Kidney epithelial cell (primary cell): Measurements from ENCODE around the gene PRKAR2B. TPM values are rescaled to one million over a fixed set of nuclear protein-coding genes. Genes with fewer than 3 reads are reported as not detected.

Experiments
- DNase-seq: peaks from one replicate; pipeline ENCODE4 v3.0.0-alpha.2; 2010; ENCODE audit warnings: low read depth
- H3K27me3 ChIP-seq: 2 replicates; pipeline ENCODE4 v1.6.0; 2011; ENCODE audit warnings: low read length; ENCODE audit not compliant: control insufficient read depth, insufficient read depth
- H3K36me3 ChIP-seq: 2 replicates; pipeline ENCODE4 v1.5.1; 2011; ENCODE audit warnings: low read length; ENCODE audit not compliant: control insufficient read depth, insufficient read depth
- H3K4me3 ChIP-seq: 2 replicates; pipeline ENCODE4 v1.5.1; 2011; ENCODE audit warnings: low read depth, mild to moderate bottlenecking, control low read depth, low read length
- total RNA-seq: library from RNA; depleted of rRNA; stranded (reverse); fragments of >200 nt; gene quantifications from 2 replicates; pipeline ENCODE4 v1.2.3, GENCODE V29; 2015
- TF ChIP-seq, protein P1 (sequence below): IDR thresholded peaks from 2 replicates; pipeline ENCODE4 v1.5.1; 2011; ENCODE audit warnings: mild to moderate bottlenecking, moderate library complexity, low read length, control low read depth, inconsistent platforms; ENCODE audit not compliant: insufficient read depth, poor library complexity, severe bottlenecking

PRKAR2B gene
- total RNA-seq, 1 donor from 2014 or later, result 3.7 TPM

DNA sequence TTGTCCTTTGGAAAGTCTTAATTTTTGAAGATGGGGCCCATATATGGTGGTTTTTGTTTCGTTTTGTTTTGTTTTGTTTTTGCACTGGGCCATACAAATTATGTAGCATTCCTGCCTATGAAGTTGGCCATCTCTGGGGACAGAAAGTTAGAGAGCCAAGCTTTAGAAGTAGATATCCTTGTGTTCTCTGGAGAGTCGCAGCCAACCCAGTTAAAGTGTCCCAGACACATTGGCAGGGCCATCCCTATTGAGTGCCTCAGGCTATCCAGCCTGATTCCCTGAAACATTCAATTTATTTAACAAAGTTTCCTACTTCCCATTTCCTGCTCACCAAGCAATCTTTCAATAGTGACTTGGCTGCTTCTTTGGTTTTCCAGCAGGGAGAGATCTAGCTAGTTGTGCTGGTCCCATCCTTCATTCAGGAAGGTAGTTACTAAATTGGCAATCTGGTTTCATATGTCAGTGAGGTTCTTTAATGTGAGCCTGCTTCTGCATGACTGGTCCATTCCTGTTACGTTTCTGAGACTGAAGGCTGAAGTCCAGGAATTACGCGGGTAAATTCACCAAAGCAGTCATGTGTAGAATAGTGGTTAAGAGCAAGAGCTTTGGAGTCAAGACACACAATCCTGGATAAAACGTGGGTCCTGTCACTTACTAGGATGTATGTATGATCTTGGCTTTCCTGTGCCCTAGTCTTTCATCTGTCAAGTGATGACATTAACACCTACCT is 75.0 kb downstream of the PRKAR2B start:
- TF ChIP-seq, protein P1, sequence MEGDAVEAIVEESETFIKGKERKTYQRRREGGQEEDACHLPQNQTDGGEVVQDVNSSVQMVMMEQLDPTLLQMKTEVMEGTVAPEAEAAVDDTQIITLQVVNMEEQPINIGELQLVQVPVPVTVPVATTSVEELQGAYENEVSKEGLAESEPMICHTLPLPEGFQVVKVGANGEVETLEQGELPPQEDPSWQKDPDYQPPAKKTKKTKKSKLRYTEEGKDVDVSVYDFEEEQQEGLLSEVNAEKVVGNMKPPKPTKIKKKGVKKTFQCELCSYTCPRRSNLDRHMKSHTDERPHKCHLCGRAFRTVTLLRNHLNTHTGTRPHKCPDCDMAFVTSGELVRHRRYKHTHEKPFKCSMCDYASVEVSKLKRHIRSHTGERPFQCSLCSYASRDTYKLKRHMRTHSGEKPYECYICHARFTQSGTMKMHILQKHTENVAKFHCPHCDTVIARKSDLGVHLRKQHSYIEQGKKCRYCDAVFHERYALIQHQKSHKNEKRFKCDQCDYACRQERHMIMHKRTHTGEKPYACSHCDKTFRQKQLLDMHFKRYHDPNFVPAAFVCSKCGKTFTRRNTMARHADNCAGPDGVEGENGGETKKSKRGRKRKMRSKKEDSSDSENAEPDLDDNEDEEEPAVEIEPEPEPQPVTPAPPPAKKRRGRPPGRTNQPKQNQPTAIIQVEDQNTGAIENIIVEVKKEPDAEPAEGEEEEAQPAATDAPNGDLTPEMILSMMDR, result no peak
- DNase-seq, result no peak
- Histone ChIP-seq H3K27me3 (no peaks in the 10 kb centered on the region), H3K4me3 (no peak overlapping the region), H3K36me3 (no peaks in the 10 kb centered on the region)

DNA sequence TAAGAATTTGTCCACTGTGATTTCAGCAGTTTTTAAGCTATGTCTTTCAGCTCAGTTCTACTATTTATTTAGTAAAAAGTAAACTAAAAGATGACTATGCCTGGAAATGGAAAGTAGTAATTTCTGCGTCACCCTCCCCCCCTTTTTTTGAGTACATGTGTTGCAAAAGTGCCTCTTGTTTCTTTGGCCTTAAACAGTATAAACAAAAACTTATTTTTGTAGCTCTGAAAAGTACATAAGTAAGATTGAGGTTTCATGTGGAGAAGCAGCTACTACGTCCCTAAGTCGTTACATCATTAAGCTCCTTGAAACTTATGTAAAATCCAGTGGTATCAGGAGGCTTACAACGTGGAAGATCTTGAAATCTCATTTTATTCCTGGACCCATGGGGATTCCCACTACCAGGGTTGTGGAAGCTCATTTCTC is 78.0 kb downstream of the PRKAR2B start:
- no peak for DNase-seq
- H3K36me3 ChIP-seq, result no peaks in the 10 kb centered on the region
- H3K4me3 ChIP-seq, result no peak overlapping the region
- TF ChIP-seq, protein P1, result no peak
- no peaks in the 10 kb centered on the region for H3K27me3 ChIP-seq

DNA sequence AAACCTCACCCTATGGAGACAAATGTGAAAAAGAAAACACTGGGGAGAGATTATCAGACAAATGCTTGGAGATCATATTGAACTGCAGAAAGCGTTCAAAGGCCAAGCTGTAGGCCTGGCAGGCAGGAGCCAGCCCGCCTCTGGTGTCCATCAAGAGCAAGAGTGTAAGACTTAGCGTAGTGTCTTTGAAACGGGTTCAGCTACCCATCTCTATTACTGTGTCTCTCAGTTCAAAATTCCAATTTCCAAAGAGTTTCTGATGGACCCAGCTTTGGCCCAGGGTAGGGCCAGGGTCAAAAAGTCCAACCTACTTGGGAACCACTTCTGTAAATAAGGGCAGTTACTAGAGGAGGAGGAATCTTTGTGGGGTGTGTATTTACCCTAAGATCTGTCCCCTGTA is 78.9 kb downstream of the PRKAR2B start:
- no peaks in the 10 kb centered on the region for H3K36me3 ChIP-seq
- TF ChIP-seq, protein P1, result no peak
- no peaks in the 10 kb centered on the region for H3K27me3 ChIP-seq
- DNase-seq, result no peak
- H3K4me3 ChIP-seq, result no peak overlapping the region

DNA sequence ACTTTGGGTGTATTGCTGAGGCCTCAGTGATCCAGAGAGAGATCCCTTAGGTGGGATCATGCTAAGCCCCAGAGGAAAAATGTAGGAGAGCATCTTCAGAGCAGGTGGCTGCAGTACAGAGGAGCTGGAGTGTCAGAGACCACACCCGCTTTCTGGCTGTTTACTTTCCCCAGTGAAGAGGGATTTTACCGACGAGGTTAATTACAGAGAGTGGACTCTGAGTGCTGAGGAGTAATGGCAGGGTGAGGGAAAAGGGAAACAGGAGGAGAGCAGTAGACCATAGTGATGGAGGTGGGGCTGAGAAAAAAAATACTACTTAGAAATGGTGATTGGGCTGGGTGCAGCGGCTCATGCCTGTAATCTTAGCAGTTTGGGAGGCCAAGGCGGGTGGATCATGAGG is 81.0 kb downstream of the PRKAR2B start:
- Histone ChIP-seq H3K27me3 (no peaks in the 10 kb centered on the region), H3K4me3 (no peak overlapping the region), H3K36me3 (no peaks in the 10 kb centered on the region)
- TF ChIP-seq, protein P1, result no peak
- no peak for DNase-seq

DNA sequence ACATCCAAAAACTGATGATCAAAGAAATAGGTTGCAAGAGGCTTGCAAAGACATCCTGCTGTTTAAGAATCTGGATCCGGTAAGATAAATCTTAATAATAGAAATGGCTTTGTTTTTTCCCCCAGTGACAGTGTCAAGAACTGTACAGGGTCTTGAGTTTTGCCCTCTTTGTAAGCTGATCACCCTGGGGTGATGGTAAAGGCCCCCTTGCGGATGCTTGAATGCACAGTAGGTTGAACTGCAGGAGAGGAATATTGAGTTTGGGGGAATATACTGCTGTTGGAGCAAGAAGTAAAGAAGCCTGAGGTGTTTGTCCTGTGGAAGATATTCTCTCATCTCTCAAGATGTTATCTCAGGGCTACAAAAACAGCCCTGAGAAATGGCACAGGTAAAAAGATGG is 83.7 kb downstream of the PRKAR2B start:
- DNase-seq, result no peak
- Histone ChIP-seq H3K36me3 (no peaks in the 10 kb centered on the region), H3K4me3 (no peak overlapping the region), H3K27me3 (no peaks in the 10 kb centered on the region)
- TF ChIP-seq, protein P1, result no peak

DNA sequence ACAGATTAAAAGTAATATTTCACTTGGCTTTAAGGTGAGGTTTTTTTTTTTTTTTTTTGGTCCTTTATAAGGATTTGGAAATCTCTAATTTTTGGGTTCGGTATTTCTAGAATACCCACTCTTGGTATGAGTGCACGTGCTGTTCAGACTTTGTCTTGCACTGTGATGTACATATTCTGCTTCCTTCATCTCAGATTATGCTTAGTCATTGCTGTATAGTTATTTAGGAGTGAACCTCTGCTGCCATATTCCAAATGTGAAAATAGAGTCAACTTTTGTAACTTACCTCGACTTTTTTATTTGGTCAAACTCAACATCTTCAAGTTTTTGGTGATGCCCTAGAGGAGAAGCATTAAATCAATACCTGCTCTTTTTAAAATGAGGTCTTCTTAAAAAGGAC is 84.2 kb downstream of the PRKAR2B start:
- no peak for DNase-seq
- no peak overlapping the region for H3K4me3 ChIP-seq
- H3K27me3 ChIP-seq, result no peaks in the 10 kb centered on the region
- H3K36me3 ChIP-seq, result no peaks in the 10 kb centered on the region
- TF ChIP-seq, protein P1, result no peak
